ENCODE measurements around the gene EHBP1. TPM values are rescaled to one million over a fixed set of nuclear protein-coding genes. Genes with fewer than 3 reads are reported as not detected.

Gene EHBP1
- total and polyA plus RNA-seq, 8 donors, result 10.2 to 142 (median 37.9) TPM

- Histone ChIP-seq H3K36me3 (no peaks in the 10 kb centered on the region), H3K27me3 (no peaks in the 10 kb centered on the region), H3K9me3 (no peaks in the 10 kb centered on the region), H3K27ac (no peak overlapping the region), H3K4me1 (no peaks in the 10 kb centered on the region), H3K4me3 (no peak overlapping the region)
- TF ChIP-seq POLR2A (IDR thresholded peaks at IDR 0.05) (no peak), POLR2AphosphoS5 (IDR thresholded peaks at IDR 0.05) (no peak), EP300 (IDR thresholded peaks at IDR 0.05) (no peak), CTCF (IDR thresholded peaks at IDR 0.05) (no peak)
- no peak for DNase-seq
- 0 to 47% (median 0%) methylated on average over 1 of the region's 1 CpG for WGBS, 5 donors
- intact Hi-C loops (cut with DNase I; ENCODE audit: low total_unique reads), result no loop called here
These were observed 387.3 kb downstream of the EHBP1 start for GRCh38 chr2:63092857-63093256.

- Histone ChIP-seq H3K9me3 (no peaks in the 10 kb centered on the region), H3K4me3 (no peak overlapping the region), H3K27me3 (no peaks in the 10 kb centered on the region), H3K4me1 (no peaks in the 10 kb centered on the region), H3K27ac (no peak overlapping the region), H3K36me3 (no peaks in the 10 kb centered on the region)
- intact Hi-C loops (cut with DNase I; ENCODE audit: low total_unique reads), result no loop called here
- 52 to 69% (median 64%) methylated on average over 1 of the region's 1 CpG for WGBS, 5 donors
- no peak for DNase-seq
- TF ChIP-seq POLR2A (IDR thresholded peaks at IDR 0.05) (no peak), POLR2AphosphoS5 (IDR thresholded peaks at IDR 0.05) (no peak), CTCF (IDR thresholded peaks at IDR 0.05) (no peak), EP300 (IDR thresholded peaks at IDR 0.05) (no peak)
These were observed 388.0 kb downstream of the EHBP1 start for GRCh38 chr2:63093502-63093901.

Small RNA genes within 50 kb of the gene (small RNA-seq; reads per million reads assigned to genes)
- 0 reads per million in 4 donors for gene RF00019

Other genes with a start within 250 kb of the EHBP1 start
- 1 to 10 TPM in 1 of 5 donors, under 1 TPM in 2, not detected in 2; 0.87 to 2.2 (median 0.89) TPM for gene TMEM17, start 199.5 kb upstream of the EHBP1 start, total RNA-seq
- 1 to 10 TPM in 2 of 3 donors, not detected in 1; 1.2 to 1.3 TPM for gene TMEM17, start 199.5 kb upstream of the EHBP1 start, polyA plus RNA-seq

All from stomach (tissue), 9 donors.